ENCODE results near the gene SCN2A. TPM values are rescaled to one million over a fixed set of nuclear protein-coding genes. Genes with fewer than 3 reads are reported as not detected.
A peak's percentile ranks its signal among the peaks of the same experiment; 100 is the strongest.

Gene SCN2A
- under 1 TPM; 0.11 to 0.21 TPM for total RNA-seq

DNA sequence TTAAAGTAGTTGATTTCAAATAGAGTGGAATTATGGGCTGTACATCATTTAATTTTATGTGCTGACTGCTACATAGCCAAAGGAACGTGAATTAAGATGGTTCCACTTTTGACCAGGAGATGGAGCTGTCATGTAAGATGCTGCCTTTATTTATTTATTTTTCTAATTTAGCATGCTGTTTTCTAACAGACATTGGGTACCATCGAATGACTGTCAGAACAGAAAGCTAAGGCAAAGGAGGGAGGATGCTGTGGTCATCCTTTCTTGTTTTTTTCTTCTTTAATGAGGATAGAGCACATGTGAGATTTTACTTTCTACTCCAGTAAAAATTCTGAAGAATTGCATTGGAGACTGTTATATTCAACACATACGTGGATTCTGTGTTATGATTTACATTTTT lies at the start of gene SCN2A:
SCN2A (plus strand) TSS at position 185 of the 400 bp plus-strand sequence. CDS start 56,410 bp downstream, outside the sequence.
- Mint-ChIP-seq H3K27ac (no peak within 1 kb of the TSS), H3K9me3 (peaks cover 0 to 4% of the 10 kb centered on the region in 2 donors), H3K36me3 (no peaks in the 10 kb centered on the region)
- ATAC-seq (no peak), DNase-seq (ENCODE audit: low spot score in 2 of 2) (peak in 1 of 2 donors; percentile 8)

DNA sequence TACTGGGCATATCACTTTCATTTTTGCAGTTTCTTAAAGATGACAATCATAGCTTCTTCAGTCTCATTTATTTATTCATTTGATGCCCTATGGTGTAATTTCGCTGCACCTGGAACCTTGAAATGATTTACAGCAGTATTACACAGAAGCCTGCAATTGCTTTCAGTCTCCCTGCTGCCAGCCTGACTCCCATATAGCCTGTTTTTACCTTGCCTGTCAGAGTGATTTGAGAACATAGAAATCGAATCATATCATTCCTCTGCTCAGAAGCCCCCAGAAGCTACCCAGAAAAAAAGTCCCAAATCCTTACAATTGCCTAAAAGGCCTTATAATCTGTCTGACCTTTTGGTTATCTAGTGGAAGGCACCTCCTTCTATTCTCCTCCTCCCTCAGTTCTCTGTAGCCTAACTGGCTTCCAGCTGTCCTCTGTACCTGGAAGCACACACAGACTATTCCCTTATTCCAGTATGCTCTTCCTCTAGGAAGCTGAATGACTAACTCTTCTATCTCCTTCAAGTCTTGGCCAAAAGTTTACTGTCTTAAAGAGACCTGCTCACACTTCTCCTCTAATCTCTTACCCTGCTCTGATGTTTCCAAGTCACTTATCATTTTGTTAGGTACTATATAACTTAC lies 48.0 kb upstream of the SCN2A start:
- no peaks in the 10 kb centered on the region for H3K9me3 Mint-ChIP-seq
- no peak overlapping the region for H3K27ac Mint-ChIP-seq
- ATAC-seq (no peak), DNase-seq (ENCODE audit: low spot score in 2 of 2) (no peak)
- H3K36me3 Mint-ChIP-seq = no peaks in the 10 kb centered on the region

DNA sequence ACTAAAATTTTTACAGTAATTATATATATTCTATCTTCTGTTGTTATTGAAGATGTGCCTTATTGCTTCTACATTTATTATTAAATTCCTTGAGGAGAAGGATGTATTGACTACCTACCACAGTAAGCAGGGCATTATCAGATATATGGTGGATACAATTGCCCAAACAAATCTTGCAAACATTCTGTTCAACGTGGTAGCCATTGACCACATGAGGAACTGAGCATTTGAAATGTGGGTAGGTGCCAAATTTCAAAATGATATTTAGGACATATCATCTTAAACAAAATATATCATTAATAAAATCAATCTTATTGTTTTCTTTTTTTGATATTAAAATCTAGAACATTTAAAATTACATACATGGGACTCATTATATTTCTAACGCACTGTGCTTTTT lies 46.5 kb upstream of the SCN2A start:
- DNase-seq (ENCODE audit: low spot score in 2 of 2) (no peak), ATAC-seq (no peak)
- H3K27ac Mint-ChIP-seq = no peak overlapping the region
- no peaks in the 10 kb centered on the region for H3K9me3 Mint-ChIP-seq
- H3K36me3 Mint-ChIP-seq = no peaks in the 10 kb centered on the region

- ATAC-seq (no peak), DNase-seq (ENCODE audit: low spot score in 2 of 2) (no peak)
- Mint-ChIP-seq H3K9me3 (no peaks in the 10 kb centered on the region), H3K27ac (no peak overlapping the region), H3K36me3 (no peaks in the 10 kb centered on the region)
Measured at GRCh38 chr2:165193178-165193777, 45.9 kb upstream of the SCN2A start.

GRCh38 chr2:165196411-165196810 lies 42.8 kb upstream of the SCN2A start:
- DNase-seq (ENCODE audit: low spot score in 2 of 2) (no peak), ATAC-seq (no peak)
- Mint-ChIP-seq H3K27ac (no peak overlapping the region), H3K36me3 (no peaks in the 10 kb centered on the region), H3K9me3 (no peaks in the 10 kb centered on the region)

GRCh38 chr2:165197346-165197745 lies 41.9 kb upstream of the SCN2A start:
- H3K27ac Mint-ChIP-seq = no peak overlapping the region
- H3K9me3 Mint-ChIP-seq = no peaks in the 10 kb centered on the region
- H3K36me3 Mint-ChIP-seq = no peaks in the 10 kb centered on the region
- ATAC-seq (no peak), DNase-seq (ENCODE audit: low spot score in 2 of 2) (no peak)

DNA sequence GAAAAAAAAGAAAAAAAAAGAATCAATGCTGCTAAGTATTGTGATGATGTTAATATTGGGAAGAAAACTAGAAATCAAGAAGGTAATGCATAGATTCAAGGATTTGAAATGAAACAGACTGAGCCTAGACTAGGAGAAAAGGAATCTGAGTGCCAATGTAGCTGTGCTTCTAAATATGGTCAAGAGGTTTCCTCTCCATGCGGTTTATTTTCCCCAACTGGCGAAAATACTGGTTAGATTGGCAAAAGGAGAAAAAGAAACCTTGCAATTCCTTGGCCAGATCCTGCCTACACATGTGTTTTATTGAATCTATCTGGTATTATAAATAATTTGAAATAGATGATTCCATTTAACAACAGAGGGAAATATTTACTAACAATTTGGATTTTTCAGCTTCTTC lies 41.0 kb upstream of the SCN2A start:
- Mint-ChIP-seq H3K36me3 (no peaks in the 10 kb centered on the region), H3K9me3 (no peaks in the 10 kb centered on the region), H3K27ac (no peak overlapping the region)
- DNase-seq (ENCODE audit: low spot score in 2 of 2) = no peak
- ATAC-seq = no peak

DNA sequence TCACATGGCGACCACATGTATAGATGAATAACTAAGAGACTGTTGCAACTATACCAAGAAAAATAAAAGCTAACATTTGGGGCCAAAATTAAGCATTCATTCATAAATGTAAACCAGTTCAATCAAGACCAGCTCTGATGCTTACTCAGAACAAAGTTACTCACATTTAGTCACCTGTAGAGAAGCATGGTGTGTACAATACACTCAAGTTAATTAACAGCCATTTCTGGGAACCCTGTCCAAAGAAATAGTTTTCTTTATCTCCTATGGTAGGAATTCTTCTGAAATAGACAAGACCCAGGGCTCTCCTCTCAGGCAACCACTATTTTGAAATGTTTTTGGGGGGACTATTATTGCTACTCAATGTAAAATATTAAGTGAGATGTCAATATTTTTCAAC lies 37.0 kb upstream of the SCN2A start:
- Mint-ChIP-seq H3K27ac (no peak overlapping the region), H3K36me3 (no peaks in the 10 kb centered on the region), H3K9me3 (no peaks in the 10 kb centered on the region)
- ATAC-seq (no peak), DNase-seq (ENCODE audit: low spot score in 2 of 2) (no peak)

DNA sequence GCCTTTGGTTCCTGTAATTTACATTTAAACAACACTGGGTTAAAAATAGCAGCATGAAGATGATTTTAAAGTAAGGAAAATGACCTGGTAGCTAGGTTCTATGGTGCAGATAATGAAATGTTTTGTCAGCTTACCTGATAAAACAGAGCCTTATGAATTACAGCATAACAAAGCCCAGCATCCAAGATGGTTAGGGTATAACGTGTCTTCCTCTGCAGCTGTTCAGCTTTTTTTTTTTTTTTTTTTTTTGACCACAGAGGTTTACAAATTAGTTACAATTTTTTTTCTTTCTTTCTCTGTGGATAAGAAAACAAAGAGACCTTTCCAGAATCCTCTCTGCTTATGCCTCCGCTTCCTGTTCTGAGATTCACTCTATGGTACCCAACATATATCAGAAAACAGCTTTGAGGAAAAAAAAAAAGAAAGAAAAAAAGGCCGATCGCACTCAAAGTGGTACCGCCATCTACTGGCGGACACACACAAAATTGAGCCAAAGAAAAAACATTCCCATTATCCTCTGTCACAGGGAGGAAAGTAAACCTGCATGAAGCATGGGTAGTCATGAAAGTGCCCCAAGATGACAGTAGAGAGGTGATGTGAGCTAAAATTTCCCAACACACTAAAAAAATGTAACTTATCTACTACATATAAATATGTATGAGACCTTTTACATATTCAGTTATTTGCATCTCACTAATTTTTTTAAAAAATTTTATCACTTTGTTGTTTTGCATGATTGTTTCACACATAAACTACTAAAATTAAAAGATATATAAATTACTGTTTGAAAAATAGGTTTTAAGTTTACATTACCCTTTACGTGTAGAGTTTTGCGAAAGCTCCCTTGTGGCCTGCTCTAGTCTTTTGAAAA lies 35.3 kb upstream of the SCN2A start, which contains the start of gene SCN3A:
SCN3A (minus strand) TSS at position 362 of the 871 bp plus-strand sequence. CDS start 27,656 bp downstream, outside the sequence.
- DNase-seq (ENCODE audit: low spot score in 2 of 2) = peak in 1 of 2 donors; percentile 8
- Mint-ChIP-seq H3K9me3 (no peaks in the 10 kb centered on the region), H3K27ac (no peak within 1 kb of the TSS), H3K36me3 (no peaks in the 10 kb centered on the region)
- ATAC-seq = peak in 1 of 2 donors; percentile 71

GRCh38 chr2:165205865-165206264 lies 33.3 kb upstream of the SCN2A start:
- no peak for ATAC-seq
- DNase-seq (ENCODE audit: low spot score in 2 of 2) = no peak
- Mint-ChIP-seq H3K36me3 (no peaks in the 10 kb centered on the region), H3K27ac (no peak overlapping the region), H3K9me3 (no peaks in the 10 kb centered on the region)

GRCh38 chr2:165208094-165208493 lies 31.1 kb upstream of the SCN2A start:
- ATAC-seq = no peak
- H3K9me3 Mint-ChIP-seq = no peaks in the 10 kb centered on the region
- no peak overlapping the region for H3K27ac Mint-ChIP-seq

GRCh38 chr2:165214093-165214492 lies 25.1 kb upstream of the SCN2A start:
- Mint-ChIP-seq H3K27ac (no peak overlapping the region), H3K36me3 (no peaks in the 10 kb centered on the region), H3K9me3 (no peaks in the 10 kb centered on the region)
- DNase-seq (ENCODE audit: low spot score in 2 of 2) (no peak), ATAC-seq (no peak)

More at GRCh38 chr2:165208094-165208493, 31.1 kb upstream of the SCN2A start:
- DNase-seq (ENCODE audit: low spot score in 2 of 2) = no peak
- no peaks in the 10 kb centered on the region for H3K36me3 Mint-ChIP-seq

- ATAC-seq = no peak
- H3K27ac Mint-ChIP-seq = no peak overlapping the region
- no peaks in the 10 kb centered on the region for H3K9me3 Mint-ChIP-seq
- DNase-seq (ENCODE audit: low spot score in 2 of 2) = no peak
- no peaks in the 10 kb centered on the region for H3K36me3 Mint-ChIP-seq
Measured at GRCh38 chr2:165219481-165219880, 19.7 kb upstream of the SCN2A start.

DNA sequence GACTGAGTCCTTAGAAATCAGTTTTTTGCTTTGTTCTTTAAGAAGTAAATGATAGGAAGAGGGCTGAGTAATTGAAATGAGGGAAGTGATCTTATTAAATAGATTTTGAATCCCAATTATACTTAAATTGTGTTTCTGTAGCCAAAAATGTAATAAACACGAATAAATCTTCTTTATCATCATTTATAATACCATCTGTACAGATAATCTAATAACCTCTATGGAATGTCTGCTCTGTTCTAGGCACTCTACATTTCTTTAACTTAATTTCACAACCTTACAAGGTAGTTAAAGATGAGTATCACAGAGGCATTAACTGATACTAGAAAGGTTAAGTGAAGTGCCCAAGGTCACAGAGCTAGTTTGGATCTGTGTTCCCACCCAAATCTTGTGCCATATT lies 14.3 kb upstream of the SCN2A start:
- H3K36me3 Mint-ChIP-seq = no peaks in the 10 kb centered on the region
- H3K27ac Mint-ChIP-seq = no peak overlapping the region
- H3K9me3 Mint-ChIP-seq = no peaks in the 10 kb centered on the region
- DNase-seq (ENCODE audit: low spot score in 2 of 2) (no peak), ATAC-seq (no peak)

GRCh38 chr2:165227571-165227970 lies 11.6 kb upstream of the SCN2A start:
- Mint-ChIP-seq H3K9me3 (no peaks in the 10 kb centered on the region), H3K36me3 (no peaks in the 10 kb centered on the region), H3K27ac (no peak overlapping the region)
- no peak for ATAC-seq
- DNase-seq (ENCODE audit: low spot score in 2 of 2) = no peak

DNA sequence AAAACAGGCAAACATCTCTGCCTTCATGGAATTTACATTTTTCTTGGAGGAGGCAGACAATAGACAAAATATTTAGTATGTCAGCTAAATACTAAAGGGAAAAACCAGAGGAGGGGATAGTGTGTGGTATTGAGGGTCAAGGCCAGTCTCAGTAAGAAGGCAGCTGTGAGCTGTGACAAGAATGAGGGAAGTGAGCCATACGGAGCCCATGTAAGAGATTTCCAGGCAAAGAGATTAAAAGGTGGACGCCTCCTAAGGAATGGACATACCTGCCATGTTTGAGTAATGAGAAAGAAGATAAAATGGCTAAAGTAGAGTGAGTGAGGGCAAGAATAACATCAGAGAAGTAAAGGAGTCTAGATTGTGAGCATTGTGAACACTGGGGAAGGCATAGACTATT lies 2.2 kb upstream of the SCN2A start:
- DNase-seq (ENCODE audit: low spot score in 2 of 2) (no peak), ATAC-seq (no peak)
- no peaks in the 10 kb centered on the region for H3K36me3 Mint-ChIP-seq
- H3K27ac Mint-ChIP-seq = no peak overlapping the region
- H3K9me3 Mint-ChIP-seq = peaks cover 0 to 4% of the 10 kb centered on the region in 2 donors

GRCh38 chr2:165238295-165238694 lies 919 bp upstream of the SCN2A start:
- no peak overlapping the region for H3K27ac Mint-ChIP-seq
- H3K36me3 Mint-ChIP-seq = no peaks in the 10 kb centered on the region
- H3K9me3 Mint-ChIP-seq = peaks cover 0 to 4% of the 10 kb centered on the region in 2 donors
- DNase-seq (ENCODE audit: low spot score in 2 of 2) (peak in 1 of 2 donors; percentile 3), ATAC-seq (no peak)

Data from activated naive CD4-positive, alpha-beta T cell treated with anti-CD3 and anti-CD28 coated beads, Interleukin-2, amount 50 U/mL, for 72 hours (primary cell).